B cell (primary cell): Measurements from ENCODE around the gene RHOT2. TPM values are rescaled to one million over a fixed set of nuclear protein-coding genes. Genes with fewer than 3 reads are reported as not detected.

ENCODE experiments used
- ATAC-seq: fragments of 200-7000 bp; cut with Tn5 transposase; one replicate; pipeline ENCODE4 v1.10.0; 2021; ENCODE audit warnings: low read depth, mild to moderate bottlenecking, moderate number of reproducible peaks, moderate library complexity
- CTCF ChIA-PET: fragments of 350-600 bp; sonication (Branson Sonifier 250); formaldehyde crosslinking; loops from one replicate; lab custom pipeline; 2021; ENCODE audit warnings: antibody characterized with exemption, inconsistent platforms; lab: Charles Lee
- POLR2A ChIA-PET: fragments of 350-600 bp; sonication (Branson Sonifier 250); formaldehyde crosslinking; loops from one replicate; lab custom pipeline; 2021; ENCODE audit warnings: antibody characterized with exemption; lab: Charles Lee
- DNase-seq: peaks from one replicate; pipeline ENCODE4 v3.0.0; 2013
- H2AFZ ChIP-seq: 2 replicates; pipeline ENCODE4 v1.6.1; 2012; ENCODE audit warnings: mild to moderate bottlenecking, low read depth, low read length; ENCODE audit not compliant: insufficient read depth, poor library complexity, severe bottlenecking
- H3K27ac ChIP-seq, 2 donors: 1 replicate in 1 of 2; 2 replicates in 1 of 2; pipeline ENCODE4 v1.5.1; 2012 to 2013; ENCODE audit warnings: low read length in 2 of 2, mild to moderate bottlenecking in 2 of 2, moderate library complexity in 1 of 2
- H3K27me3 ChIP-seq, 4 experiments: fragments of 200-600 bp in 1 of 4; sonication (generic) in 1 of 4; replicated peaks in 1 of 4; 1 replicate in 2 of 4; 2 replicates in 2 of 4; pipeline versions ENCODE4 v1.6.1 to v1.7.0; 2013 to 2016; ENCODE audit warnings: low read length in 3 of 4, mild to moderate bottlenecking in 2 of 4, mixed read lengths in 1 of 4, moderate library complexity in 1 of 4; ENCODE audit not compliant: insufficient read depth in 4 of 4, control insufficient read depth in 3 of 4; ENCODE audit errors: control extremely low read depth in 1 of 4
- H3K36me3 ChIP-seq, 2 experiments: replicated peaks in 1 of 2; 1 replicate in 1 of 2; 2 replicates in 1 of 2; pipeline versions ENCODE4 v1.6.1 to v1.7.1; 2013; ENCODE audit warnings: low read length in 1 of 2; ENCODE audit not compliant: insufficient read depth in 2 of 2, control insufficient read depth in 1 of 2; ENCODE audit errors: control extremely low read depth in 1 of 2, extremely low read depth in 1 of 2
- H3K4me1 ChIP-seq, 2 donors: fragments of 200-600 bp in 1 of 2; sonication (generic) in 1 of 2; 1 replicate in 1 of 2; 2 replicates in 1 of 2; pipeline versions ENCODE4 v1.5.1 to v1.6.1; 2013 to 2017; ENCODE audit warnings: low read length in 2 of 2; ENCODE audit not compliant: control insufficient read depth in 2 of 2, insufficient read depth in 2 of 2
- H3K4me2 ChIP-seq: replicated peaks from 2 replicates; pipeline ENCODE3; 2012; ENCODE audit warnings: mild to moderate bottlenecking, low read depth, low read length; ENCODE audit not compliant: poor library complexity, severe bottlenecking
- H3K4me3 ChIP-seq, 5 experiments: fragments of 200-600 bp in 1 of 5; sonication (generic) in 1 of 5; 1 replicate in 3 of 5; 2 replicates in 2 of 5; pipeline versions ENCODE4 v1.5.1 to v1.7.0; 2011 to 2016; ENCODE audit warnings: low read length in 4 of 5, mild to moderate bottlenecking in 4 of 5, low read depth in 2 of 5, control low read depth in 1 of 5, moderate library complexity in 1 of 5; ENCODE audit not compliant: insufficient read depth in 1 of 5; ENCODE audit errors: control extremely low read depth in 1 of 5, extremely low read depth in 1 of 5
- H3K79me2 ChIP-seq: fragments of 200-600 bp; sonication (generic); one replicate; pipeline ENCODE4 v1.6.0; 2016; ENCODE audit warnings: low read length; ENCODE audit not compliant: control insufficient read depth, insufficient read depth
- H3K9ac ChIP-seq: fragments of 200-600 bp; sonication (generic); 2 replicates; pipeline ENCODE4 v1.6.1; 2017; ENCODE audit warnings: mild to moderate bottlenecking, low read length, moderate library complexity
- H3K9me3 ChIP-seq, 3 donors: one replicate each; pipeline versions ENCODE4 v1.6.1 to v1.7.1; 2013; ENCODE audit warnings: low read length in 2 of 3; ENCODE audit not compliant: control insufficient read depth in 2 of 3, insufficient read depth in 1 of 3; ENCODE audit errors: control extremely low read depth in 1 of 3
- H4K20me1 ChIP-seq: 2 replicates; pipeline ENCODE4 v1.6.0; 2012; ENCODE audit warnings: mild to moderate bottlenecking, low read length; ENCODE audit not compliant: insufficient read depth, control insufficient read depth, poor library complexity, severe bottlenecking
- H3K27ac Mint-ChIP-seq: one replicate; pipeline ENCODE4 v1.8.0; 2021; ENCODE audit warnings: mixed read lengths
- H3K27me3 Mint-ChIP-seq: one replicate; pipeline ENCODE4 v1.8.0; 2021; ENCODE audit warnings: mixed read lengths
- H3K4me1 Mint-ChIP-seq: one replicate; pipeline ENCODE4 v1.8.0; 2021; ENCODE audit warnings: mixed read lengths
- H3K4me3 Mint-ChIP-seq: one replicate; pipeline ENCODE4 v1.8.0; 2021; ENCODE audit warnings: mixed read lengths
- H3K9me3 Mint-ChIP-seq: one replicate; pipeline ENCODE4 v1.8.0; 2022; ENCODE audit warnings: mixed read lengths; ENCODE audit not compliant: insufficient read depth
- CTCF ChIP-seq: fragments of 200-600 bp; IDR thresholded peaks from one replicate; pipeline ENCODE4 v1.8.0; 2022; ENCODE audit warnings: antibody characterized with exemption, mild to moderate bottlenecking
- EZH2 ChIP-seq: IDR thresholded peaks from 2 replicates; pipeline ENCODE4 v1.6.1; 2012; ENCODE audit warnings: borderline replicate concordance, low read depth, mild to moderate bottlenecking, moderate library complexity, low read length; ENCODE audit not compliant: insufficient read depth, poor library complexity, severe bottlenecking
- WGBS: methylation state at CpG from one replicate; pipeline ENCODE4 v1.1.5; 2013; ENCODE audit warnings: missing lambda C conversion rate; ENCODE audit not compliant: insufficient coverage; 5-methylcytosine and 5-hydroxymethylcytosine counted together
- intact Hi-C: fragments of 100-400 bp; cut with micrococcal nuclease; formaldehyde crosslinking; loops from one replicate; pipeline ENCODE4 v1.10.0; 2022
- polyA plus RNA-seq: library from polyadenylated mRNA; depleted of rRNA; stranded (reverse); fragments of >200 nt; gene quantifications from 2 replicates; pipeline ENCODE4 v1.2.3, GENCODE V29; 2012
- total RNA-seq, 2 donors: library from RNA; stranded (reverse); fragments of 120-200 nt in 1 of 2; gene quantifications; 1 replicate in 1 of 2; 2 replicates in 1 of 2; pipeline versions ENCODE4 v1.2.3 to v1.2.4, GENCODE V29; 2013 to 2022

RHOT2 gene
- total and polyA plus RNA-seq, 2 donors (not counting 1 experiment from before 2014, with no cell fraction given): 207 to 461 TPM

GRCh38 chr16:621526-622105 lies 46.3 kb upstream of the RHOT2 start:
- Histone ChIP-seq H3K9me3 (no peaks in the 10 kb centered on the region), H4K20me1 (peaks cover 8% of the 10 kb centered on the region), H3K36me3 (peaks cover 0 to 4% of the 10 kb centered on the region in 2 experiments), H3K79me2 (peaks cover 13% of the 10 kb centered on the region), H3K4me3 (no peak overlapping the region), H2AFZ (no peak overlapping the region), H3K4me1 (no peaks in the 10 kb centered on the region), H3K9ac (no peak overlapping the region), H3K27me3 (no peaks in the 10 kb centered on the region), H3K27ac (no peak overlapping the region), H3K4me2 (no peak overlapping the region)
- ATAC-seq: no peak
- no peaks in the 10 kb centered on the region for H3K4me1 Mint-ChIP-seq
- ChIA-PET POLR2A (interaction anchor here (0.6 kb wide), 1 partner anchor 15 kb away, joined by 3 read pairs; no protein-coding TSS in a partner anchor), CTCF (interaction anchor here (1.0 to 1.2 kb wide), 2 partner anchors 11 to 42 kb away, joined by 4 read pairs; no protein-coding TSS in a partner anchor)
- H3K27me3 Mint-ChIP-seq: no peaks in the 10 kb centered on the region
- TF ChIP-seq CTCF: no peak
- no peak for TF ChIP-seq EZH2
- intact Hi-C loops: no loop called here
- no peak overlapping the region for H3K27ac Mint-ChIP-seq
- H3K9me3 Mint-ChIP-seq: no peaks in the 10 kb centered on the region
- no peak for DNase-seq
- no peak overlapping the region for H3K4me3 Mint-ChIP-seq
- WGBS: 95% methylated on average over 21 of the region's 21 CpGs

GRCh38 chr16:622920-623280 lies 45.0 kb upstream of the RHOT2 start:
- POLR2A ChIA-PET: no interaction called here
- no peak for ATAC-seq
- TF ChIP-seq CTCF (no peak), EZH2 (no peak)
- no peak overlapping the region for H3K27ac Mint-ChIP-seq
- Histone ChIP-seq H3K79me2 (peaks cover 10% of the 10 kb centered on the region), H4K20me1 (no peaks in the 10 kb centered on the region), H3K27ac (no peak overlapping the region), H3K4me1 (no peaks in the 10 kb centered on the region), H3K27me3 (no peaks in the 10 kb centered on the region), H2AFZ (no peak overlapping the region), H3K36me3 (peaks cover 0 to 12% of the 10 kb centered on the region in 2 experiments), H3K9ac (no peak overlapping the region), H3K9me3 (no peaks in the 10 kb centered on the region), H3K4me2 (no peak overlapping the region), H3K4me3 (no peak overlapping the region)
- H3K4me3 Mint-ChIP-seq: no peak overlapping the region
- DNase-seq: no peak
- H3K4me1 Mint-ChIP-seq: no peaks in the 10 kb centered on the region
- intact Hi-C loops: no loop called here
- H3K27me3 Mint-ChIP-seq: no peaks in the 10 kb centered on the region
- WGBS: 97% methylated on average over 14 of the region's 17 CpGs
- CTCF ChIA-PET: no interaction called here
- H3K9me3 Mint-ChIP-seq: no peaks in the 10 kb centered on the region
